B cell (primary cell): ENCODE measurements around the gene NYAP2. TPM values are rescaled to one million over a fixed set of nuclear protein-coding genes. Genes with fewer than 3 reads are reported as not detected.

ENCODE experiments used
- ATAC-seq: fragments of 200-7000 bp; cut with Tn5 transposase; one replicate; pipeline ENCODE4 v1.10.0; 2021; ENCODE audit warnings: low read depth, mild to moderate bottlenecking, moderate number of reproducible peaks, moderate library complexity
- CTCF ChIA-PET: fragments of 350-600 bp; sonication (Branson Sonifier 250); formaldehyde crosslinking; loops from one replicate; lab custom pipeline; 2021; ENCODE audit warnings: antibody characterized with exemption, inconsistent platforms; lab: Charles Lee
- POLR2A ChIA-PET: fragments of 350-600 bp; sonication (Branson Sonifier 250); formaldehyde crosslinking; loops from one replicate; lab custom pipeline; 2021; ENCODE audit warnings: antibody characterized with exemption; lab: Charles Lee
- DNase-seq: peaks from one replicate; pipeline ENCODE4 v3.0.0; 2013
- H2AFZ ChIP-seq: 2 replicates; pipeline ENCODE4 v1.6.1; 2012; ENCODE audit warnings: mild to moderate bottlenecking, low read depth, low read length; ENCODE audit not compliant: insufficient read depth, poor library complexity, severe bottlenecking
- H3K27ac ChIP-seq, 2 donors: 1 replicate in 1 of 2; 2 replicates in 1 of 2; pipeline ENCODE4 v1.5.1; 2012 to 2013; ENCODE audit warnings: low read length in 2 of 2, mild to moderate bottlenecking in 2 of 2, moderate library complexity in 1 of 2
- H3K27me3 ChIP-seq, 4 experiments: fragments of 200-600 bp in 1 of 4; sonication (generic) in 1 of 4; replicated peaks in 1 of 4; 1 replicate in 2 of 4; 2 replicates in 2 of 4; pipeline versions ENCODE4 v1.6.1 to v1.7.0; 2013 to 2016; ENCODE audit warnings: low read length in 3 of 4, mild to moderate bottlenecking in 2 of 4, mixed read lengths in 1 of 4, moderate library complexity in 1 of 4; ENCODE audit not compliant: insufficient read depth in 4 of 4, control insufficient read depth in 3 of 4; ENCODE audit errors: control extremely low read depth in 1 of 4
- H3K36me3 ChIP-seq, 2 experiments: replicated peaks in 1 of 2; 1 replicate in 1 of 2; 2 replicates in 1 of 2; pipeline versions ENCODE4 v1.6.1 to v1.7.1; 2013; ENCODE audit warnings: low read length in 1 of 2; ENCODE audit not compliant: insufficient read depth in 2 of 2, control insufficient read depth in 1 of 2; ENCODE audit errors: control extremely low read depth in 1 of 2, extremely low read depth in 1 of 2
- H3K4me1 ChIP-seq, 2 donors: fragments of 200-600 bp in 1 of 2; sonication (generic) in 1 of 2; 1 replicate in 1 of 2; 2 replicates in 1 of 2; pipeline versions ENCODE4 v1.5.1 to v1.6.1; 2013 to 2017; ENCODE audit warnings: low read length in 2 of 2; ENCODE audit not compliant: control insufficient read depth in 2 of 2, insufficient read depth in 2 of 2
- H3K4me2 ChIP-seq: replicated peaks from 2 replicates; pipeline ENCODE3; 2012; ENCODE audit warnings: mild to moderate bottlenecking, low read depth, low read length; ENCODE audit not compliant: poor library complexity, severe bottlenecking
- H3K4me3 ChIP-seq, 5 experiments: fragments of 200-600 bp in 1 of 5; sonication (generic) in 1 of 5; 1 replicate in 3 of 5; 2 replicates in 2 of 5; pipeline versions ENCODE4 v1.5.1 to v1.7.0; 2011 to 2016; ENCODE audit warnings: low read length in 4 of 5, mild to moderate bottlenecking in 4 of 5, low read depth in 2 of 5, control low read depth in 1 of 5, moderate library complexity in 1 of 5; ENCODE audit not compliant: insufficient read depth in 1 of 5; ENCODE audit errors: control extremely low read depth in 1 of 5, extremely low read depth in 1 of 5
- H3K79me2 ChIP-seq: fragments of 200-600 bp; sonication (generic); one replicate; pipeline ENCODE4 v1.6.0; 2016; ENCODE audit warnings: low read length; ENCODE audit not compliant: control insufficient read depth, insufficient read depth
- H3K9ac ChIP-seq: fragments of 200-600 bp; sonication (generic); 2 replicates; pipeline ENCODE4 v1.6.1; 2017; ENCODE audit warnings: mild to moderate bottlenecking, low read length, moderate library complexity
- H3K9me3 ChIP-seq, 3 donors: one replicate each; pipeline versions ENCODE4 v1.6.1 to v1.7.1; 2013; ENCODE audit warnings: low read length in 2 of 3; ENCODE audit not compliant: control insufficient read depth in 2 of 3, insufficient read depth in 1 of 3; ENCODE audit errors: control extremely low read depth in 1 of 3
- H4K20me1 ChIP-seq: 2 replicates; pipeline ENCODE4 v1.6.0; 2012; ENCODE audit warnings: mild to moderate bottlenecking, low read length; ENCODE audit not compliant: insufficient read depth, control insufficient read depth, poor library complexity, severe bottlenecking
- H3K27ac Mint-ChIP-seq: one replicate; pipeline ENCODE4 v1.8.0; 2021; ENCODE audit warnings: mixed read lengths
- H3K27me3 Mint-ChIP-seq: one replicate; pipeline ENCODE4 v1.8.0; 2021; ENCODE audit warnings: mixed read lengths
- H3K4me1 Mint-ChIP-seq: one replicate; pipeline ENCODE4 v1.8.0; 2021; ENCODE audit warnings: mixed read lengths
- H3K4me3 Mint-ChIP-seq: one replicate; pipeline ENCODE4 v1.8.0; 2021; ENCODE audit warnings: mixed read lengths
- H3K9me3 Mint-ChIP-seq: one replicate; pipeline ENCODE4 v1.8.0; 2022; ENCODE audit warnings: mixed read lengths; ENCODE audit not compliant: insufficient read depth
- CTCF ChIP-seq: fragments of 200-600 bp; IDR thresholded peaks from one replicate; pipeline ENCODE4 v1.8.0; 2022; ENCODE audit warnings: antibody characterized with exemption, mild to moderate bottlenecking
- EZH2 ChIP-seq: IDR thresholded peaks from 2 replicates; pipeline ENCODE4 v1.6.1; 2012; ENCODE audit warnings: borderline replicate concordance, low read depth, mild to moderate bottlenecking, moderate library complexity, low read length; ENCODE audit not compliant: insufficient read depth, poor library complexity, severe bottlenecking
- WGBS: methylation state at CpG from one replicate; pipeline ENCODE4 v1.1.5; 2013; ENCODE audit warnings: missing lambda C conversion rate; ENCODE audit not compliant: insufficient coverage; 5-methylcytosine and 5-hydroxymethylcytosine counted together
- intact Hi-C: fragments of 100-400 bp; cut with micrococcal nuclease; formaldehyde crosslinking; loops from one replicate; pipeline ENCODE4 v1.10.0; 2022
- polyA plus RNA-seq: library from polyadenylated mRNA; depleted of rRNA; stranded (reverse); fragments of >200 nt; gene quantifications from 2 replicates; pipeline ENCODE4 v1.2.3, GENCODE V29; 2012
- total RNA-seq, 2 donors: library from RNA; stranded (reverse); fragments of 120-200 nt in 1 of 2; gene quantifications; 1 replicate in 1 of 2; 2 replicates in 1 of 2; pipeline versions ENCODE4 v1.2.3 to v1.2.4, GENCODE V29; 2013 to 2022

The NYAP2 gene
- total and polyA plus RNA-seq, 2 donors (not counting 1 experiment from before 2014, with no cell fraction given): 0.12 to 0.17 TPM

GRCh38 chr2:225602205-225602604 is 202.7 kb downstream of the NYAP2 start:
- DNase-seq: no peak
- no peak overlapping the region for H3K27ac Mint-ChIP-seq
- H3K27me3 ChIP-seq: no peaks in the 10 kb centered on the region
- no peaks in the 10 kb centered on the region for H3K9me3 ChIP-seq
- no peaks in the 10 kb centered on the region for H3K4me1 Mint-ChIP-seq
- no peak overlapping the region for H3K27ac ChIP-seq
- no peak overlapping the region for H3K4me3 Mint-ChIP-seq
- WGBS: 88% methylated on average over 4 of the region's 4 CpGs
- H2AFZ ChIP-seq: no peak overlapping the region
- no peak overlapping the region for H3K4me2 ChIP-seq
- no peaks in the 10 kb centered on the region for H3K4me1 ChIP-seq
- no peak overlapping the region for H3K4me3 ChIP-seq
- no peaks in the 10 kb centered on the region for H3K9me3 Mint-ChIP-seq
- H4K20me1 ChIP-seq: no peaks in the 10 kb centered on the region
- intact Hi-C loops: no loop called here
- POLR2A ChIA-PET: no interaction called here
- H3K36me3 ChIP-seq: no peaks in the 10 kb centered on the region
- no peaks in the 10 kb centered on the region for H3K27me3 Mint-ChIP-seq
- TF ChIP-seq EZH2 (no peak), CTCF (no peak)
- ATAC-seq: no peak
- no peaks in the 10 kb centered on the region for H3K79me2 ChIP-seq
- CTCF ChIA-PET: interaction anchor here (0.6 kb wide), 1 partner anchor 1201 kb away, joined by 3 read pairs; no protein-coding TSS in a partner anchor
- H3K9ac ChIP-seq: no peak overlapping the region

GRCh38 chr2:225608136-225608535 is 208.6 kb downstream of the NYAP2 start:
- Histone ChIP-seq H4K20me1 (no peaks in the 10 kb centered on the region), H3K4me2 (no peak overlapping the region), H3K4me3 (no peak overlapping the region), H3K27me3 (no peaks in the 10 kb centered on the region), H3K4me1 (no peaks in the 10 kb centered on the region), H3K36me3 (no peaks in the 10 kb centered on the region), H3K9ac (no peak overlapping the region), H3K9me3 (no peaks in the 10 kb centered on the region), H2AFZ (no peak overlapping the region), H3K27ac (no peak overlapping the region), H3K79me2 (no peaks in the 10 kb centered on the region)
- Mint-ChIP-seq H3K27me3 (peaks cover 2% of the 10 kb centered on the region), H3K27ac (no peak overlapping the region), H3K4me3 (no peak overlapping the region), H3K9me3 (no peaks in the 10 kb centered on the region), H3K4me1 (no peaks in the 10 kb centered on the region)
- DNase-seq (no peak), ATAC-seq (no peak)
- no peak for TF ChIP-seq CTCF
- WGBS: no CpG with 5 or more reads among the region's 1 CpG
- intact Hi-C loops: no loop called here
- CTCF ChIA-PET: no interaction called here
- POLR2A ChIA-PET: no interaction called here
